H1 (cell line): ENCODE results near the gene NT5DC1. TPM values are rescaled to one million over a fixed set of nuclear protein-coding genes. Genes with fewer than 3 reads are reported as not detected.

Experiments used
- CTCF ChIA-PET: fragments of 300-600 bp; sonication (Branson Sonifier 250); formaldehyde crosslinking; loops from one replicate; lab custom pipeline; 2021; ENCODE audit not compliant: partially characterized antibody; lab: Charles Lee
- POLR2A ChIA-PET: fragments of 300-600 bp; sonication (Branson Sonifier 250); formaldehyde crosslinking; loops from one replicate; lab custom pipeline; 2021; ENCODE audit warnings: inconsistent platforms; ENCODE audit not compliant: partially characterized antibody; lab: Charles Lee
- DNase-seq, 2 experiments: peaks; one replicate each; pipeline versions ENCODE4 v3.0.0 to v3.0.0-alpha.2; 2010 to 2022; ENCODE audit warnings: low spot score in 2 of 2, low read depth in 1 of 2, mixed read lengths in 1 of 2
- FAIRE-seq: peaks from 2 replicates; lab custom pipeline; 2011; peaks lifted over from hg19 to GRCh38; lab: Jason Lieb, UNC
- H2AFZ ChIP-seq: 2 replicates; pipeline ENCODE4 v1.8.1; 2012; ENCODE audit warnings: low read length, inconsistent platforms
- H2AK5ac ChIP-seq: 2 replicates; pipeline ENCODE4 v1.6.1; 2013; ENCODE audit warnings: low read depth, low read length
- H2BK120ac ChIP-seq: replicated peaks from 2 replicates; pipeline ENCODE3; 2013; ENCODE audit warnings: low read depth, low read length, inconsistent platforms
- H2BK12ac ChIP-seq: 2 replicates; pipeline ENCODE4 v1.6.1; 2013; ENCODE audit warnings: low read depth, low read length
- H2BK15ac ChIP-seq: 2 replicates; pipeline ENCODE4 v1.6.1; 2013; ENCODE audit warnings: low read length
- H2BK20ac ChIP-seq: 2 replicates; pipeline ENCODE4 v1.6.1; 2013; ENCODE audit warnings: low read length
- H2BK5ac ChIP-seq: 2 replicates; pipeline ENCODE4 v1.6.1; 2013; ENCODE audit warnings: low read depth, low read length
- H3K14ac ChIP-seq: 2 replicates; pipeline ENCODE4 v1.6.1; 2013; ENCODE audit warnings: inconsistent platforms; ENCODE audit not compliant: insufficient read length
- H3K18ac ChIP-seq: 2 replicates; pipeline ENCODE4 v1.6.1; 2013; ENCODE audit warnings: low read length; ENCODE audit errors: extremely low read depth
- H3K23ac ChIP-seq: 2 replicates; pipeline ENCODE4 v1.6.1; 2013; ENCODE audit warnings: inconsistent platforms; ENCODE audit not compliant: insufficient read length
- H3K23me2 ChIP-seq: 2 replicates; pipeline ENCODE4 v1.6.1; 2013; ENCODE audit warnings: low read depth, low read length
- H3K27ac ChIP-seq: 2 replicates; pipeline ENCODE4 v1.6.1; 2011; ENCODE audit warnings: low read depth, low read length, inconsistent platforms
- H3K27me3 ChIP-seq, 4 experiments: replicated peaks in 1 of 4; 1 replicate in 1 of 4; 2 replicates in 3 of 4; pipeline versions ENCODE4 v1.6.1 to v1.8.1; 2011 to 2013; ENCODE audit warnings: low read length in 3 of 4, mild to moderate bottlenecking in 3 of 4, inconsistent platforms in 2 of 4, mixed read lengths in 2 of 4, moderate library complexity in 1 of 4; ENCODE audit not compliant: control insufficient read depth in 3 of 4, insufficient read depth in 3 of 4; ENCODE audit errors: extremely low read depth in 1 of 4
- H3K36me3 ChIP-seq, 4 experiments: 2 replicates each; pipeline versions ENCODE4 v1.6.1 to v1.8.1; 2011 to 2013; ENCODE audit warnings: mild to moderate bottlenecking in 4 of 4, low read length in 3 of 4, moderate library complexity in 2 of 4, control low read depth in 1 of 4, inconsistent platforms in 1 of 4; ENCODE audit not compliant: insufficient read depth in 4 of 4, control insufficient read depth in 2 of 4
- H3K4ac ChIP-seq: replicated peaks from 2 replicates; pipeline ENCODE3; 2013; ENCODE audit warnings: low read length, low read depth, mixed read lengths, inconsistent platforms; ENCODE audit not compliant: insufficient read length
- H3K4me1 ChIP-seq, 4 experiments: replicated peaks in 1 of 4; 1 replicate in 1 of 4; 2 replicates in 3 of 4; pipeline versions ENCODE4 v1.6.1 to v1.8.1; 2011 to 2013; ENCODE audit warnings: low read length in 3 of 4, inconsistent platforms in 2 of 4, mixed read lengths in 1 of 4; ENCODE audit not compliant: insufficient read depth in 4 of 4, control insufficient read depth in 3 of 4
- H3K4me2 ChIP-seq, 2 experiments: 2 replicates each; pipeline versions ENCODE4 v1.6.1 to v1.8.1; 2011 to 2013; ENCODE audit warnings: low read depth in 2 of 2, low read length in 2 of 2, control low read depth in 1 of 2, inconsistent platforms in 1 of 2, mild to moderate bottlenecking in 1 of 2; ENCODE audit not compliant: insufficient read depth in 1 of 2
- H3K4me3 ChIP-seq, 4 experiments: fragments of 200-600, 300-600 bp in 1 of 4; sonication (generic), shearing (Covaris generic), sonication (Bioruptor Twin) in 1 of 4; 2 replicates each; pipeline versions ENCODE4 v1.5.1 to v1.8.1; 2011 to 2016; ENCODE audit warnings: low read length in 4 of 4, low read depth in 3 of 4, control low read depth in 2 of 4, inconsistent platforms in 2 of 4, mild to moderate bottlenecking in 2 of 4, mixed read lengths in 1 of 4, moderate library complexity in 1 of 4; ENCODE audit not compliant: insufficient read depth in 2 of 4; ENCODE audit errors: extremely low read depth in 1 of 4
- H3K56ac ChIP-seq: replicated peaks from 2 replicates; pipeline ENCODE3; 2013; ENCODE audit warnings: low read depth, mild to moderate bottlenecking, mixed read lengths, low read length, inconsistent platforms; ENCODE audit not compliant: insufficient read length
- H3K79me1 ChIP-seq: 2 replicates; pipeline ENCODE4 v1.6.1; 2013; ENCODE audit warnings: low read depth, low read length, control low read depth
- H3K79me2 ChIP-seq, 2 experiments: 2 replicates each; pipeline versions ENCODE4 v1.6.1 to v1.8.1; 2012 to 2013; ENCODE audit warnings: low read length in 2 of 2, mild to moderate bottlenecking in 2 of 2, inconsistent platforms in 1 of 2; ENCODE audit not compliant: insufficient read depth in 2 of 2, control insufficient read depth in 1 of 2
- H3K9ac ChIP-seq, 4 experiments: replicated peaks in 1 of 4; 1 replicate in 1 of 4; 2 replicates in 3 of 4; pipeline versions ENCODE4 v1.6.1 to v1.8.1; 2011 to 2013; ENCODE audit warnings: low read depth in 3 of 4, low read length in 3 of 4, control low read depth in 2 of 4, mild to moderate bottlenecking in 2 of 4, moderate library complexity in 2 of 4, inconsistent platforms in 1 of 4; ENCODE audit errors: extremely low read depth in 1 of 4
- H3K9me3 ChIP-seq, 2 experiments: 2 replicates each; pipeline versions ENCODE4 v1.6.1 to v1.8.1; 2012 to 2013; ENCODE audit warnings: mild to moderate bottlenecking in 2 of 2, moderate library complexity in 2 of 2, control low read depth in 1 of 2, inconsistent platforms in 1 of 2, low read depth in 1 of 2, low read length in 1 of 2, mixed read lengths in 1 of 2; ENCODE audit not compliant: insufficient read depth in 2 of 2
- H4K20me1 ChIP-seq, 2 experiments: replicated peaks in 1 of 2; 2 replicates each; pipeline versions ENCODE3 to v1.8.1; 2011 to 2013; ENCODE audit warnings: inconsistent platforms in 2 of 2, low read length in 2 of 2, mild to moderate bottlenecking in 1 of 2; ENCODE audit not compliant: insufficient read depth in 2 of 2, control insufficient read depth in 1 of 2
- H4K5ac ChIP-seq: 2 replicates; pipeline ENCODE4 v1.6.1; 2013; ENCODE audit warnings: low read length, low read depth, mixed read lengths, inconsistent platforms; ENCODE audit not compliant: insufficient read length
- H4K8ac ChIP-seq: 2 replicates; pipeline ENCODE4 v1.8.0; 2013; ENCODE audit warnings: mild to moderate bottlenecking, moderate library complexity, low read length, inconsistent platforms; ENCODE audit not compliant: insufficient read depth; ENCODE audit errors: extremely low read depth
- H4K91ac ChIP-seq: replicated peaks from 2 replicates; pipeline ENCODE3; 2013; ENCODE audit warnings: low read length, mixed read lengths, inconsistent platforms; ENCODE audit not compliant: insufficient read length
- CHD1 ChIP-seq: IDR thresholded peaks from 2 replicates; pipeline ENCODE4 v1.6.1; 2012; ENCODE audit warnings: low read depth, low read length, improper control_type of control experiment
- CHD2 ChIP-seq: IDR thresholded peaks from 2 replicates; pipeline ENCODE4 v1.6.1; 2012; ENCODE audit warnings: low read length, improper control_type of control experiment
- CREB1 ChIP-seq: IDR thresholded peaks from 2 replicates; pipeline ENCODE4 v1.6.1; 2012; ENCODE audit warnings: inconsistent platforms
- JUND ChIP-seq: IDR thresholded peaks from 2 replicates; pipeline ENCODE4 v1.6.1; 2011; ENCODE audit warnings: mild to moderate bottlenecking, improper control_type of control experiment, low read length
- KDM1A ChIP-seq: fragments of 200-600, 300-600 bp; sonication (generic); IDR thresholded peaks from 2 replicates; pipeline ENCODE4 v1.7.1; 2016; ENCODE audit warnings: mild to moderate bottlenecking, low read length, borderline replicate concordance
- POLR2AphosphoS5 ChIP-seq: IDR thresholded peaks from 2 replicates; pipeline ENCODE4 v1.6.1; 2011; ENCODE audit warnings: low read depth, low read length
- RBBP5 ChIP-seq: IDR thresholded peaks from 2 replicates; pipeline ENCODE4 v1.7.1; 2012; ENCODE audit warnings: low read depth, mild to moderate bottlenecking, inconsistent platforms, low read length, moderate library complexity, borderline replicate concordance
- SAP30 ChIP-seq: fragments of 300-600 bp; sonication (generic); IDR thresholded peaks from 2 replicates; pipeline ENCODE4 v1.7.1; 2012; ENCODE audit warnings: low read length, moderate library complexity, mild to moderate bottlenecking, inconsistent platforms; ENCODE audit not compliant: insufficient read depth, insufficient replicate concordance
- SIRT6 ChIP-seq: IDR thresholded peaks from one replicate; pipeline ENCODE4 v1.7.1; 2012; ENCODE audit warnings: low read length, inconsistent platforms
- SP1 ChIP-seq: IDR thresholded peaks from 2 replicates; pipeline ENCODE4 v1.6.1; 2011; ENCODE audit warnings: low read depth, low read length
- SP2 ChIP-seq: IDR thresholded peaks from 2 replicates; pipeline ENCODE4 v1.6.1; 2012; ENCODE audit warnings: mild to moderate bottlenecking, low read length, inconsistent platforms
- SRF ChIP-seq: IDR thresholded peaks from 2 replicates; pipeline ENCODE4 v1.6.1; 2011; ENCODE audit warnings: mild to moderate bottlenecking, low read depth, low read length, moderate library complexity
- TEAD4 ChIP-seq: IDR thresholded peaks from 2 replicates; pipeline ENCODE4 v1.6.1; 2012; ENCODE audit warnings: low read depth, low read length, inconsistent platforms, mixed read lengths
- WGBS, 2 experiments: shearing (Covaris generic) in 1 of 2; methylation state at CpG; one replicate each; pipeline versions ENCODE4 v1.1.6 to v1.1.7; 2013 to 2015; ENCODE audit warnings: low lambda C conversion rate in 2 of 2, mixed read lengths in 2 of 2, inconsistent platforms in 1 of 2, low coverage in 1 of 2, missing lambda C conversion rate in 1 of 2; ENCODE audit not compliant: insufficient replicate concordance in 2 of 2, insufficient coverage in 1 of 2, insufficient read length in 1 of 2; ENCODE audit errors: extremely low coverage in 1 of 2, missing lambda C conversion rate in 1 of 2; 5-methylcytosine and 5-hydroxymethylcytosine counted together
- polyA plus RNA-seq, 7 experiments: library from polyadenylated mRNA; depleted of rRNA in 3 of 7; stranded (reverse) in 5 of 7; unstranded in 2 of 7; fragments of >200 nt in 5 of 7; fragments of 200-250 nt in 2 of 7; gene quantifications; 1 replicate in 5 of 7; 2 replicates in 1 of 7; 4 replicates in 1 of 7; pipeline versions ENCODE4 v1.2.1 to v1.2.3, GENCODE V29; 2011 to 2013; ENCODE audit warnings: missing spikeins in 2 of 7, mixed read lengths in 2 of 7
- total RNA-seq: library from RNA; stranded (reverse); fragmentation: NEBNext Ultra II Directional; extraction: Animal tissue kit (Norgen Biotek cat#: 25700); gene quantifications from 2 replicates; pipeline ENCODE4 v1.2.1, GENCODE V29; 2021

The NT5DC1 gene
- total and polyA plus RNA-seq, 2 of the 8 experiments (the other 6 are each of a cell fraction or from before 2014, with no cell fraction given) = 25.3 to 72.7 TPM

GRCh38 chr6:116214681-116215080 is 114.0 kb downstream of the NT5DC1 start:
- Histone ChIP-seq H3K4me1 (no peaks in the 10 kb centered on the region), H3K4ac (no peak overlapping the region), H3K79me2 (no peaks in the 10 kb centered on the region), H2BK20ac (no peak overlapping the region), H3K9me3 (no peaks in the 10 kb centered on the region), H3K23ac (no peak overlapping the region), H4K5ac (no peak overlapping the region), H4K91ac (no peak overlapping the region), H3K36me3 (no peaks in the 10 kb centered on the region), H3K14ac (no peak overlapping the region), H3K9ac (no peak overlapping the region), H3K79me1 (no peaks in the 10 kb centered on the region), H2AK5ac (no peak overlapping the region), H4K20me1 (no peaks in the 10 kb centered on the region), H2BK15ac (no peak overlapping the region), H2BK5ac (no peak overlapping the region), H3K4me3 (no peak overlapping the region), H2BK120ac (no peak overlapping the region), H3K27me3 (no peaks in the 10 kb centered on the region), H2BK12ac (no peak overlapping the region), H3K23me2 (no peaks in the 10 kb centered on the region), H3K18ac (no peak overlapping the region), H3K56ac (no peak overlapping the region), H2AFZ (no peak overlapping the region), H3K27ac (no peak overlapping the region), H4K8ac (no peak overlapping the region), H3K4me2 (no peak overlapping the region)
- DNase-seq (no peak), FAIRE-seq (no peak)
- TF ChIP-seq POLR2AphosphoS5 = no peak
- no peak for TF ChIP-seq SIRT6
- TF ChIP-seq JUND = no peak
- TF ChIP-seq CHD2 = no peak
- no peak for TF ChIP-seq TEAD4
- no peak for TF ChIP-seq SRF
- TF ChIP-seq SP1 = no peak
- TF ChIP-seq SP2 = no peak
- no peak for TF ChIP-seq KDM1A
- no peak for TF ChIP-seq RBBP5
- no peak for TF ChIP-seq CREB1
- no peak for TF ChIP-seq CHD1
- no peak for TF ChIP-seq SAP30
- ChIA-PET POLR2A (no interaction called here), CTCF (interaction anchor here (0.9 to 2.8 kb wide), 7 partner anchors 14 to 340 kb away, joined by 3 to 8 read pairs (median 4); no protein-coding TSS in a partner anchor)
- WGBS, 2 experiments = 84% methylated on average over 1 of the region's 1 CpG; no CpG with 5 or more reads in 1 of the 2 experiments
